ENCODE data around the gene PALM3.

PALM3 gene

DNA sequence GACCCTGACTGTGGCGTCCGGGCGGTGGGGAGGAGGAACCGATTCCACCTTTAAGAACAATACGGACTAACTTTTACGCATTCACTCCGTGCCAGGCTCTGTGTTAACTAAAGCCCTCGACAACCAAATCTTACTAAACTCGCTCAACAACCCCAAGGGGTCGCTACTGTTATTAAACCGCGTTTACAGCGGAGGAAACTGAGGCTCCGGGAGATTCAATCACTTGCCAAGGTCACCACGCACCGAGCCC is 27.5 kb upstream of the PALM3 start:
- peak overlapping the region; percentile 47 for H3K4me3 ChIP-seq (replicated peaks; ENCODE audit: low read depth, low read length)
- DNase-seq (ENCODE audit: extremely low read depth, low read depth) = no peak
- TF ChIP-seq, protein P1, sequence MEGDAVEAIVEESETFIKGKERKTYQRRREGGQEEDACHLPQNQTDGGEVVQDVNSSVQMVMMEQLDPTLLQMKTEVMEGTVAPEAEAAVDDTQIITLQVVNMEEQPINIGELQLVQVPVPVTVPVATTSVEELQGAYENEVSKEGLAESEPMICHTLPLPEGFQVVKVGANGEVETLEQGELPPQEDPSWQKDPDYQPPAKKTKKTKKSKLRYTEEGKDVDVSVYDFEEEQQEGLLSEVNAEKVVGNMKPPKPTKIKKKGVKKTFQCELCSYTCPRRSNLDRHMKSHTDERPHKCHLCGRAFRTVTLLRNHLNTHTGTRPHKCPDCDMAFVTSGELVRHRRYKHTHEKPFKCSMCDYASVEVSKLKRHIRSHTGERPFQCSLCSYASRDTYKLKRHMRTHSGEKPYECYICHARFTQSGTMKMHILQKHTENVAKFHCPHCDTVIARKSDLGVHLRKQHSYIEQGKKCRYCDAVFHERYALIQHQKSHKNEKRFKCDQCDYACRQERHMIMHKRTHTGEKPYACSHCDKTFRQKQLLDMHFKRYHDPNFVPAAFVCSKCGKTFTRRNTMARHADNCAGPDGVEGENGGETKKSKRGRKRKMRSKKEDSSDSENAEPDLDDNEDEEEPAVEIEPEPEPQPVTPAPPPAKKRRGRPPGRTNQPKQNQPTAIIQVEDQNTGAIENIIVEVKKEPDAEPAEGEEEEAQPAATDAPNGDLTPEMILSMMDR (IDR thresholded peaks at IDR 0.05; ENCODE audit: low read depth, low read length, missing control alignments) = peak; percentile 12

DNA sequence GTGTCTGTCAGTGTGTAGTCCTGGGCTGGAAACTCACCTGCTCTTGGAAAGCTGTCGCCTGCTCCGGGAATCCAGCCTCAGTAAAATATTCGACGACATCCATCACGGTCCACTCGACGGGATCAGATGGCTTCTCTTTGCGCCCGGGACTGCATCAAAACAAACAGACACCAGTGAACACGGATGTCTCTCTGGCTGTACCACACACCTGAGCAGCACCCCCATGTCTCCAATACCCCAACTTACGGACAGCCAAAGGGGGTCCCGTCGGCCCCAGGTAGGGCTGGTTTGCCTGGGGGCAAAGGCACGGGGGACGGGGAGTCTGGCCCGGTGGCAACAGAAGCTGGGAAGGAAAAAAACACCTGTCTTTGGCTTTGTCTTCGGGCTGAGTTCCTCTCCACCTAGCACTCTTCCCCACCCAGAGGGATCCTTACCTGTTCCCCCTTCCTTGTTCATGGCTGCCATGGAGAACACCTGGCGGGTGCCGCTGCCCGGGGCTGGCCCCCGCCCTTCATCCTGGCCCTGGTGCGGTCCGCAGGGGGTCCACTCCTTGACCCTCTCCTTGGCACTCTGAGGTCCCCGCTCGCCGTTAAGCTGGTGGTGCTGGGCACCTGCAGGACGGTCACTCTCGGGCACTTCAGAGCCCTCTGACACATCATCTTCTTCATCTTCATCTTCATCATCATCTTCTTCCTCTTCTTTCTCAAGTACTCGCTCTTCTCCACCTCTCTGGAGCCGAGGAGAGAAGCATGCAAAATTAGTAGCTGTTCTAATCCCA is 26.9 kb upstream of the PALM3 start:
- peak overlapping the region; percentile 47 for H3K4me3 ChIP-seq (replicated peaks; ENCODE audit: low read depth, low read length)
- TF ChIP-seq, protein P1 (IDR thresholded peaks at IDR 0.05; ENCODE audit: low read depth, low read length, missing control alignments) = no peak
- DNase-seq (ENCODE audit: extremely low read depth, low read depth) = no peak

DNA sequence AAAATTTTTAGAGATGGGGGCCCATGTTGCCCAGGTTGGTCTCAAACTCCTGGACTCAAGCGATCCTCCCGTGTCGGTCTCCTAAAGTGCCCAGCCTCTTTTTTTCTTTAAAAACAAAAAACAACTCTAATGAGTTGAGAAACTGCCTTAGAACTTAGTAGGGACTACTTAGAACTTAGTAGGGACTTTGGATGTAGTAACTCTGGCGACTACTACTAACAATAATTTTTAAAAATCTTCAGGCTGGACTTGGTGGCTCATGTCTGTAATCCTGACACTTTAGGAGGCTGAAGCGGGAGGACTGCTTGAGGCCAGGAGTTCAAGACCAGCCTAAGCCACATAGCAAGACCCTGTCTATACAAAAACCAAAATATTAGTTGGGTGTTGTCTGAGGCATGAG is 24.2 kb upstream of the PALM3 start:
- DNase-seq (ENCODE audit: extremely low read depth, low read depth) = no peak
- no peak overlapping the region for H3K4me3 ChIP-seq (replicated peaks; ENCODE audit: low read depth, low read length)
- TF ChIP-seq, protein P1 (IDR thresholded peaks at IDR 0.05; ENCODE audit: low read depth, low read length, missing control alignments) = no peak

GRCh38 chr19:14085309-14085995 is 23.6 kb upstream of the PALM3 start, which contains the start of gene C19orf67:
Gene C19orf67 (minus strand): TSS chr19:14085783. CDS start chr19:14085627, 156 bp downstream.
- no peak for DNase-seq (ENCODE audit: extremely low read depth, low read depth)
- TF ChIP-seq, protein P1 (IDR thresholded peaks at IDR 0.05; ENCODE audit: low read depth, low read length, missing control alignments) = no peak
- H3K4me3 ChIP-seq (replicated peaks; ENCODE audit: low read depth, low read length) = no peak within 1 kb of the TSS

- no peak for DNase-seq (ENCODE audit: extremely low read depth, low read depth)
- no peak overlapping the region for H3K4me3 ChIP-seq (replicated peaks; ENCODE audit: low read depth, low read length)
- TF ChIP-seq, protein P1 (IDR thresholded peaks at IDR 0.05; ENCODE audit: low read depth, low read length, missing control alignments) = no peak
Observed at GRCh38 chr19:14082675-14082960, 20.7 kb upstream of the PALM3 start.

DNA sequence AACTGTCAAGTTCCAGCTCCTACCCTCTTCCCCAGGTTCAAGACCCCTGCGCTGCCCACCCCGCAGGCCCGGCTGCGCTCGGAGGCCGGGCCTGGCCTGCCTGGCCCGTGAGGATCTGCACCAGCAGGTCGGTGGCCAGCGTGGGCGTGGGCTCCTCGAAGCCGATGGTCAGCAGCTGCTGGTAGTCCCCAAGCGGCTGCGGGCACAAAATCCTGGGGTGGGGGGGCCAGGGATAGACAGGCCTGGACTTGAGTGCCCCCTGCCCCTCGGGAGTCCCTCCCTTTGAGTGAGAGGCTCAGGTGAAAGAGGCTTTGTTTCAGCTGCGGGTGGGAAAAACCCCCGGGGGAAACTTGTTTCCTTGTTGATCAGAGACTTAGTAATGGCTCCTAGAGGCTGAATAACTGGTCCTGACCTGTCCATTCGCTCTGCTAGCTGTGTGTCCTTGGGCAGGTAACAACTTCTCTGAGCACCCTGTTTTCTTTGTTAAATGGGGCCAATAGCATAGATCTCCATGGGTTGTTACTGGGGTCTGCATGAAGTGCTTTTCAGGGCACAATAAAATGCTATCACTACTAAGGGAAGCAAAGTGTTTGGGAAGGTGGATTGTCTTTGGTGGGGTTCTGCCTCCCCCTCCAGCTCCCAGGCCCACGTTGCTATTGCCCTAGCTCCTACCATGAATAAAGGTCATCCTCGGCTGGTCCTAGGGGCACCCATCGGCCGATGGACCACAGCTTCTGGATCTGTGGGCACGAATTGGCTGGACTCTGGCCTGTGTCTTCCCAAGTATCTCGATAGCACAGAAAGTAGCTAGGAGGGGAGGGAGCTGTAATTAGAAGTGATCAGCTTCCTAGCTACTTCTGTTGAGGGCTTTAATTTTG is 20.2 kb upstream of the PALM3 start:
- TF ChIP-seq, protein P1 (IDR thresholded peaks at IDR 0.05; ENCODE audit: low read depth, low read length, missing control alignments) = no peak
- DNase-seq (ENCODE audit: extremely low read depth, low read depth) = no peak
- H3K4me3 ChIP-seq (replicated peaks; ENCODE audit: low read depth, low read length) = peak overlapping the region; percentile 80

All from HFF-Myc (cell line).